Activated T-cell treated with anti-CD3 and anti-CD28 coated beads for 4 hours (primary cell): ENCODE data around the gene OTC.
A peak's percentile ranks its signal among the peaks of the same experiment; 100 is the strongest.

Experiments used
- DNase-seq: peaks from one replicate; pipeline ENCODE4 v3.0.0-alpha.2; 2020

OTC gene

DNA sequence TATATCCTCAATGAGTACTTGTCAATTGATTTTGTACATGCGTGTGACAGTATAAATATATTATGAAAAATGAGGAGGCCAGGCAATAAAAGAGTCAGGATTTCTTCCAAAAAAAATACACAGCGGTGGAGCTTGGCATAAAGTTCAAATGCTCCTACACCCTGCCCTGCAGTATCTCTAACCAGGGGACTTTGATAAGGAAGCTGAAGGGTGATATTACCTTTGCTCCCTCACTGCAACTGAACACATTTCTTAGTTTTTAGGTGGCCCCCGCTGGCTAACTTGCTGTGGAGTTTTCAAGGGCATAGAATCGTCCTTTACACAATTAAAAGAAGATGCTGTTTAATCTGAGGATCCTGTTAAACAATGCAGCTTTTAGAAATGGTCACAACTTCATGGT lies at the start of gene OTC:
OTC (plus strand) TSS at position 243 of the 400 bp plus-strand sequence; CDS start at position 336, 93 bp downstream.
- DNase-seq = no peak

DNA sequence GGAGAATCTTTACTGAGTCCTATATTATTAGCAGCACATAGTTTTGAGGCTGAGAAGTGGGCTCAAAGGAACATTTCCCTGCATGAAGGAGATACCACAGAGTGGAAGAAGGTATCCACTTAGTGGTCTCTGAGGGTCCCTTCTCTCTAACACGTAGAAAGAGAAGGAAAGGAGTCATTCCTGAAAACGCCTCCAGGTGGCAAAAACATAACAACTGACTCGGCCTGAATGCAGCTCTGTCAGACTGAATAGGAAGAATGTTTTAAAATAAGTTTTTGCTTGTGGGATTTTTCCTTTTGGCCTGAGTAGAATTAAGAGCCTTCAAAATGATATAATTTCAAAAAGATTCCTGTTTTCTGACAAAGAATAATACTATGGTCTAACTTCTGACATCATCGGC lies 48.4 kb upstream of the OTC start:
- no peak for DNase-seq

- DNase-seq = no peak
These were observed 46.4 kb upstream of the OTC start for GRCh38 chrX:38305971-38306370.

GRCh38 chrX:38311743-38312142 lies 40.7 kb upstream of the OTC start:
- no peak for DNase-seq

- DNase-seq = no peak
These were observed 40.0 kb upstream of the OTC start for GRCh38 chrX:38312436-38312835.

- no peak for DNase-seq
These were observed 39.2 kb upstream of the OTC start for GRCh38 chrX:38313190-38313589.

DNA sequence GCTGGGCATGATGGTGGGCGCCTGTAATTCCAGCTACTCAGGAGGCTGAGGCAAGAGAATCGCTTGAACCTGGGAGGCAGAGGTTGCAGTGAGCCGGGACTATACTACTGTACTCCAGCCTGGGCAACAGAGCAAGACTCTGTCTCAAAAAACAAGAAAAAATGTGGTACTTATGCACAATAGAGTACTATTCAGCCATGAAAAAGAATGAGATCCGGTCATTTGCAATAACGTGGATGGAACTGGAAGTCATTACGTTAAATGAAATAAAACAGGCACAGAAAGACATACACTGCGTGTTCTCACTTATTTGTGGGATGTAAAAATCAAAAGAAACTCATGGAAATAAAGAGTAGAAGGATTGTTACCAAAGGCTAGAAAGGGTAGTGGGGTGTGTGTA lies 37.2 kb upstream of the OTC start:
- DNase-seq = no peak

DNA sequence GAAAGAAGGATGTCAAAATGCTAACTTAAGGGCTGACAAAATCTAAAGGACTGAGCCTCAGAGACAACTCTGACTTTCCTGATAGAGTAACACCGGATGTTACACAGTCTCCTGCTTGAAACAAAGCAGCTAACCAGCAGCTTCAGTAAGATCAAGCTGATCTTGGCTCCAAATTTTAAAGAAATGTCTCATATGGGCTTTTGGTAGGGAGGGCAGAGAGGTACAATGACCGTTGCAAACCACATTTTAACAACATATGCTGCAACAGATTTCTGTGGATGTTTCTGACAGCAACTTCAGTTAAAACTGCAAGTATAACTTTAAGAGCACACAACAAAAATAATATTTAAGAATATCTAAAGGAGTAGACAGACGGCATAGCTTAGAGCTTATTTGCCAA lies 34.2 kb upstream of the OTC start:
- DNase-seq = no peak

DNA sequence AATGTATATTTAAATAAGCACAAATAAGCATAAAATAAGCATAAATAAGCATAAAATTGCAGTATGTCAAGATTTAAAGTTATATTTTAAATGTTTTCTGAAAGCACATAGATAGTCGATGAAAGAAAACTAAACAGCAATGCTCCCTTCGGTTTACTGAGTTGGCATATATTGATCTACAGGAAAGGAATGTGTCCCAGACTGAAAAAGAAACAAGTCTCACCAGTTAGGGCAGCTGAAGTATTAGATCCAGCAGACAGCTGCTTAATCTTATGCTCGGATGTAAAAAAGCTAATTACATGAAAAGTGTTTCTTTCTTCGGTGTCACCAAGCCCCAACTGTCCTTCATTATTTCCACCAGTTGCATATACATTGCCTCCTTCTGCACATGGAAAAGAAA lies 33.8 kb upstream of the OTC start:
- no peak for DNase-seq

DNA sequence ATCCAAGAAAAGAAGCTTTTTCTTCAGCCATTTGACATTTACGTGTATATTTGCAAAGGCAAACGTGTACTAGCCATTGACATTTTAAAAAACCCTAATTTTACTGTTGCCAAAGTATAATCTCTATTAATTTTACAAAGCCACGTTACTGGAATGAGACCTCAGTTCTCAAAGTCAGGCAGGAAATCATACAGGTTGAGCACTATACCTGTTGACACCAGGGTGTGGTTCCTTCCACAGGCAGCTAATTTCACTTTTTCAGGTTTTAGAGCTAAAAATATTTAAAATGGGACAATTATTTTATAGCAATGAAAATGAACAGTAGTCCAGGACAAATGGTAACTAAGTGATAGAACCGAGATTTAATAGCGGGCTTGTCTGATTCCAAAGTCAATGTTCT lies 31.6 kb upstream of the OTC start:
- DNase-seq = no peak

DNA sequence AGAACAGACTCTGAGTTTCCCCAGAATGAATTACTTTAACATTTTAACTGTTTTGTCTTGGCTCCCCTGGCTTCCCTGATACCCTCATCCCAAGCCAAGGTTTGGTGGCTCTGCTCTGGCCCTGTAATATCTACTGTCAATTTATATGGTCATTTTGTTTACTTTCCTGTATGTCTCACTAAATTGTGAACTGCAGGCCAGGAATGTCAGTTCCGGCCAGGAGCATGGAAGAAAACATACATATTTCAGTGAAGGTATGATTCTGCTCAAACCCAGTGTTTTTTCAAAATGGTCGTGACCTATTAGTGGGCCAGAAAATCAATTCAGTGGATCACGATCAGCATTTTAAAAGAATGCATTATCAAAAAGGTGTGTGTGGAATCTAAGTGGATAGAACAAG lies 26.3 kb upstream of the OTC start:
- no peak for DNase-seq

DNA sequence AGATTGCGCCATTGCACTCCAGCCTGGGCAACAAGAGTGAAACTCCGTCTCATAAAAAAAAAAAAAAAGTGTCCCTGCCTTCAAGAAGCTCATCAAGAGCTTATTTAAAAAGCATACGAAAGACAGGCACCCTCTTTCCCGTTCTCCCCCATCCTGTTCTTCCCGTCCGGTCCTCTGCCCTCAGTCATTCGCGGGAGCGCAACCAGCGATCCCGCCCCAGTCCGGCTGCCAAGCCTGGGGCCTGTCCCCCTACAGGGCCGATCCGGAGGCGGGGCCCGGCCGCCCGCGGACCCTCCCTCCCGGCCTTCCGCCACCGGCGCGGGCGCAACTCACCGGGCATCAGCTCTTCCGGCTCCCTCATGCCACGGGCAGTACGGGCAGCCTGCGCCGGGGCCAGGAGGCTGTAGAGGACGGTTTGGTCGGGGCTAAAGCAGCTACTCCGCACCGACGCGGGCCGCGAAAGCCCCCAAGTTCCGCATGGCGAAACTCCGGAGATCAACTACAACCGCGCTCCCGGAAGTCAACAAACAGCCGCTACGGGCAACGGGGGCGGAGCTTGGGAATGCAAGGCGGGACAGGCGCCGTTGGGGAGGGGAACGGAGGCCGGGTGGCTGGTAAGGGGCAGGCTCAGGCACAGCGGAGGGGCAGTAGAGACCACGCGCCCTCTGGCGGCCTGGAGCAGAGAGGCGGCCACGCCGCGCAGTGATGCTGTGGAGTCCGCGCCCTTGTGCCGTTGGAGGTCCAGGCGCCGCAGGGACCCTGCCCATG lies 25.2 kb upstream of the OTC start, which contains the start of gene RPGR:
RPGR (minus strand) TSS at position 503 of the 768 bp plus-strand sequence; CDS start at position 361, 142 bp downstream.
- DNase-seq = peak; percentile 76

- no peak for DNase-seq
These were observed 24.7 kb upstream of the OTC start for GRCh38 chrX:38327775-38328081.

DNA sequence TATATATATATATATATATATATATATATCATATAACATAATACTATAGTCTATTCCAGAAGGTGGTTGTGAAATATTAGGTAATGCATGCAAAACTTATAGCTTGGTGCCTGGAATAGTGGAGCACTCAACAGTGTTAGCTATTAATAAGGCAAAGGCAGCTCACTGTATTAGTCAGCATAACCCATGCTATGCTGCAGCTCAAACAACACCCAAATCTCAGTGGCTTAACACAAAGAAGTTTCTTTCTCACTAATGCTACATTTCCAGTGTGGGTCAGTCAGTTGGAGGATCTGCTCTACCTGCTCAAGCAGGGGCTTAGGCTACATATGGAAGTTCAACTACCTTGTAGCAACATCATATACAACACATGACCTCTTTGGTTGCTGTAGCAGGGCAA lies 19.9 kb upstream of the OTC start:
- DNase-seq = no peak

- DNase-seq = no peak
These were observed 17.0 kb upstream of the OTC start for GRCh38 chrX:38335382-38335781.

- DNase-seq = no peak
These were observed 15.7 kb upstream of the OTC start for GRCh38 chrX:38336538-38337240.

DNA sequence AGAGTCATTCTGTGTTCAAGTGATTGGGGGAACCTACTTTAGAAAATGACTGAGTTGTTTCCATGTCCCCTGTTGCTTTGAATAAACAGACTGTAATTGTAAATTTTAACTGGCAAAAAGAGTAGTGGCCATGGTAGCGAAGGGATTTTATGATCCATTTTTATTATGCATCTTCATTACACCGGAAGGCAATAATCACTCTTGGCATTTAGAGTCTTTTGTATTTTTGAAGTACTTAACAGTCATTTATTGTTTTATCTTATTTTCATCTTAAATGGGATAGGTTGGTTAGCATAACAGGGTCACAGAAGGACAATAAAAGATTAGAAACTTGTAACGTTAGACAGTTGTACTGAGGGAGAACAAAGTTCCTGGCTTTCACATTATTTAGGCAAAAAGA lies 11.0 kb upstream of the OTC start:
- DNase-seq = no peak

GRCh38 chrX:38342853-38343778 lies 9.3 kb upstream of the OTC start:
- DNase-seq = no peak

- DNase-seq = no peak
These were observed 6.3 kb upstream of the OTC start for GRCh38 chrX:38346150-38346549.

DNA sequence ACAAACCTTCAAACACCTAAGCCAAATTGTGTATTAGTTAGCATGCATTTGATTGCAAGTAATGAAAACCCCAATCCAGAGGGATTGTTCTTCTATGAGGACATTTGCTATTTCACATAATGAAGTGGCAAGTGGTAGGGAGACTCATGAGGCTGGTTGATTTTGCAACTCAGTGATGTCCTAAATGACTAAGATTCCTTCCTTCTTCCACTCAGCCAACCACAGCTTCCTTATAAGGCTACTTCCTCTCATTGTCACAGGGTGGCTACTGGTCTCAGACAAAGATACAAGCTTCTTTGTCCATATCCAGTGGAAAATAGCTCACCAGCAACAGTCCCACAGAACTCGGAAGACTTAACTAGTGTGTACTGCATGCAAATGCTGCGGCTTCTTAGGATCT lies 5.3 kb upstream of the OTC start:
- DNase-seq = no peak

DNA sequence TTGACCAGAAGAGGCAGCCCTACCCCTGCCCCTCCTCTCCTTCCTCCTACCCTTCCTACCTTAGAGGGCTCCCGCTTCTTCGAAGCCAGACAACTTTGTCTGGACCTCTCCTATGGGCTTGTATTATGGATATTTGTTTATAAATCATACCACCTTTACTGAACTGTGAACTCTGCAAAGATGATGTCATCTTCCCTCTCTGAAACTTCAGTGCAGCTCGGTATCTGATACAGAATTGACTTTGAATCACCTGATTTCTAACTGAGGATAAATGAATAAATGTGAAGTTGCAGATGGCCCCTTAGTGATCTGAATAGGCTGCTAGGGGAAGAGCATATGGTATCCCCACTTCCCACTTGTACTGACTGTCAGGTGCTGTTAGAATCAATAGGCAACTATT lies 1.1 kb upstream of the OTC start:
- no peak for DNase-seq

DNA sequence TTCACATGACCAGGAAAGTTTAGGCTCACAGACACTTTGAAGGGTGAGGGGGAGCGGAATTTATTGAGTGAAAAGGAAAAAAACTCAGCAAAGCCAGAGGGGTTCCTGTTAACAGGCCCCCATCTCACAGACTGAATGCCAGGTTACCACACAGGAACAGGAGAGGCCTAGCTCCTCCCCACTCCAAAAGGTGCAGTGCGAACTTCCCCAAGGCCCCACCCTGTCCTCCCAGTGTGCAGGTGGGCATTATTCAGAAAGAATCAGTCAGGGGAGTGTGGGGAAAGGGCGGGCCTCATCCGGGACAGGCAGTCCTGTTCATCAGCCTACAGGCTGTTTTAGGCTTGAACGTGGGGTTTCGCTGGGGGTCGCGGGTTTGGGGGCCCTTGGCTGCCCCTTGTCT lies 4.0 kb downstream of the OTC start:
- DNase-seq = no peak
